Liver (tissue), 9 donors: ENCODE data around the gene ADRA1B. TPM values are rescaled to one million over a fixed set of nuclear protein-coding genes. Genes with fewer than 3 reads are reported as not detected.

Experiments
- DNase-seq: peaks from one replicate; pipeline ENCODE4 v3.0.0-alpha.2; 2017; ENCODE audit warnings: low spot score
- H3K27ac ChIP-seq, 2 donors: one replicate each; pipeline ENCODE4 v1.7.0; 2013; ENCODE audit warnings: inconsistent platforms in 2 of 2, low read length in 2 of 2, control low read depth in 1 of 2, low read depth in 1 of 2, mild to moderate bottlenecking in 1 of 2
- H3K27me3 ChIP-seq, 4 donors: one replicate each; pipeline versions ENCODE4 v1.6.1 to v1.7.0; 2013; ENCODE audit warnings: low read length in 3 of 4, inconsistent platforms in 1 of 4, mild to moderate bottlenecking in 1 of 4, moderate library complexity in 1 of 4; ENCODE audit not compliant: control insufficient read depth in 4 of 4, insufficient read depth in 4 of 4
- H3K36me3 ChIP-seq, 4 donors: one replicate each; pipeline versions ENCODE4 v1.6.1 to v1.7.0; 2013; ENCODE audit warnings: low read length in 3 of 4, mild to moderate bottlenecking in 3 of 4, low read depth in 1 of 4, moderate library complexity in 1 of 4; ENCODE audit not compliant: control insufficient read depth in 4 of 4, insufficient read depth in 3 of 4
- H3K4me1 ChIP-seq, 4 donors: one replicate each; pipeline versions ENCODE4 v1.6.1 to v1.7.0; 2013; ENCODE audit warnings: low read length in 3 of 4, mild to moderate bottlenecking in 3 of 4, moderate library complexity in 1 of 4; ENCODE audit not compliant: control insufficient read depth in 4 of 4, insufficient read depth in 4 of 4
- H3K4me3 ChIP-seq, 3 donors: one replicate each; pipeline versions ENCODE4 v1.6.1 to v1.7.0; 2013; ENCODE audit warnings: low read length in 3 of 3, control low read depth in 1 of 3, low read depth in 1 of 3, mild to moderate bottlenecking in 1 of 3
- H3K9ac ChIP-seq, 2 donors: one replicate each; pipeline ENCODE4 v1.7.0; 2013; ENCODE audit warnings: low read length in 2 of 2, mild to moderate bottlenecking in 2 of 2, moderate library complexity in 2 of 2, control low read depth in 1 of 2, low read depth in 1 of 2
- H3K9me3 ChIP-seq, 4 donors: one replicate each; pipeline versions ENCODE4 v1.6.1 to v1.7.0; 2013; ENCODE audit warnings: low read length in 3 of 4; ENCODE audit not compliant: control insufficient read depth in 4 of 4
- EGR1 ChIP-seq, 2 donors: IDR thresholded peaks; 2 replicates each; pipeline ENCODE4 v1.6.1; 2016 to 2018; ENCODE audit warnings: antibody characterized with exemption in 2 of 2, low read depth in 2 of 2
- FOXA1 ChIP-seq: IDR thresholded peaks from 2 replicates; pipeline ENCODE4 v1.6.1; 2016; ENCODE audit warnings: antibody characterized with exemption
- FOXA2 ChIP-seq: IDR thresholded peaks from 2 replicates; pipeline ENCODE4 v1.6.1; 2016; ENCODE audit warnings: antibody characterized with exemption
- GABPA ChIP-seq, 2 donors: IDR thresholded peaks in 1 of 2; conservative IDR thresholded peaks in 1 of 2; 2 replicates each; pipeline ENCODE4 v1.6.1; 2016; ENCODE audit warnings: antibody characterized with exemption in 2 of 2, mild to moderate bottlenecking in 1 of 2, moderate library complexity in 1 of 2
- HNF4A ChIP-seq, 2 donors: conservative IDR thresholded peaks; 2 replicates each; pipeline ENCODE4 v1.6.1; 2016; ENCODE audit warnings: antibody characterized with exemption in 2 of 2, mild to moderate bottlenecking in 2 of 2
- HNF4G ChIP-seq: IDR thresholded peaks from 2 replicates; pipeline ENCODE4 v1.6.1; 2016; ENCODE audit warnings: antibody characterized with exemption
- JUND ChIP-seq, 2 donors: IDR thresholded peaks; 2 replicates each; pipeline ENCODE4 v1.6.1; 2016; ENCODE audit warnings: antibody characterized with exemption in 2 of 2
- NR2F2 ChIP-seq: IDR thresholded peaks from 2 replicates; pipeline ENCODE4 v1.6.1; 2016; ENCODE audit warnings: antibody characterized with exemption
- RAD21 ChIP-seq, 2 donors: IDR thresholded peaks; 2 replicates each; pipeline ENCODE4 v1.6.1; 2016; ENCODE audit warnings: antibody characterized with exemption in 2 of 2, mild to moderate bottlenecking in 2 of 2
- RXRA ChIP-seq, 2 donors: IDR thresholded peaks; 2 replicates each; pipeline ENCODE4 v1.6.1; 2017 to 2018; ENCODE audit warnings: antibody characterized with exemption in 2 of 2, mild to moderate bottlenecking in 1 of 2
- SP1 ChIP-seq: IDR thresholded peaks from 2 replicates; pipeline ENCODE4 v1.6.1; 2018; ENCODE audit warnings: antibody characterized with exemption, mild to moderate bottlenecking
- TAF1 ChIP-seq: conservative IDR thresholded peaks from 2 replicates; pipeline ENCODE4 v1.6.1; 2016; ENCODE audit warnings: antibody characterized with exemption, mild to moderate bottlenecking
- YY1 ChIP-seq: IDR thresholded peaks from 2 replicates; pipeline ENCODE4 v1.6.1; 2016; ENCODE audit warnings: antibody characterized with exemption, mild to moderate bottlenecking
- WGBS: extraction: QIAGEN DNeasy Blood & Tissue Kit; methylation state at CpG from one replicate; pipeline ENCODE4 v1.1.7; 2013; 5-methylcytosine and 5-hydroxymethylcytosine counted together
- polyA plus RNA-seq, 2 donors: library from polyadenylated mRNA; stranded (reverse) in 1 of 2; unstranded in 1 of 2; fragments of 200-250 nt in 1 of 2; fragments of >200 nt in 1 of 2; fragmentation: Nextera tagmentation in 1 of 2; extraction: Ambion mirVana in 1 of 2; gene quantifications; one replicate each; pipeline versions ENCODE4 v1.2.1 to v1.2.3, GENCODE V29; 2013 to 2015
- total RNA-seq, 2 donors: library from RNA; depleted of rRNA; stranded (reverse); fragments of >200 nt; gene quantifications; one replicate each; pipeline ENCODE4 v1.2.3, GENCODE V29; 2014
- TF ChIP-seq, protein P1 (sequence below): fragments of 150-350 bp; IDR thresholded peaks from 2 replicates; pipeline ENCODE4 v1.5.1; 2017; ENCODE audit warnings: improper control_type of control experiment, low read depth, low read length; ENCODE audit not compliant: missing input control
- TF ChIP-seq, protein P2 (sequence below): IDR thresholded peaks from 2 replicates; pipeline ENCODE4 v1.6.1; 2016; ENCODE audit warnings: antibody characterized with exemption
- TF ChIP-seq, protein P3 (sequence below): IDR thresholded peaks from 2 replicates; pipeline ENCODE4 v1.6.1; 2016; ENCODE audit warnings: antibody characterized with exemption
- TF ChIP-seq, protein P4 (sequence below): IDR thresholded peaks from 2 replicates; pipeline ENCODE4 v1.6.1; 2016; ENCODE audit warnings: antibody characterized with exemption, mild to moderate bottlenecking
- TF ChIP-seq, protein P5 (sequence below): IDR thresholded peaks from 2 replicates; pipeline ENCODE4 v1.6.1; 2016; ENCODE audit warnings: antibody characterized with exemption
- donor health status: healthy.
- donor health status: healthy.
- donor health status: healthy.
- donor health status: healthy.
- donor health status: healthy.

ADRA1B gene
- total and polyA plus RNA-seq, 4 donors: 0.70 to 13.1 (median 8.2) TPM

DNA sequence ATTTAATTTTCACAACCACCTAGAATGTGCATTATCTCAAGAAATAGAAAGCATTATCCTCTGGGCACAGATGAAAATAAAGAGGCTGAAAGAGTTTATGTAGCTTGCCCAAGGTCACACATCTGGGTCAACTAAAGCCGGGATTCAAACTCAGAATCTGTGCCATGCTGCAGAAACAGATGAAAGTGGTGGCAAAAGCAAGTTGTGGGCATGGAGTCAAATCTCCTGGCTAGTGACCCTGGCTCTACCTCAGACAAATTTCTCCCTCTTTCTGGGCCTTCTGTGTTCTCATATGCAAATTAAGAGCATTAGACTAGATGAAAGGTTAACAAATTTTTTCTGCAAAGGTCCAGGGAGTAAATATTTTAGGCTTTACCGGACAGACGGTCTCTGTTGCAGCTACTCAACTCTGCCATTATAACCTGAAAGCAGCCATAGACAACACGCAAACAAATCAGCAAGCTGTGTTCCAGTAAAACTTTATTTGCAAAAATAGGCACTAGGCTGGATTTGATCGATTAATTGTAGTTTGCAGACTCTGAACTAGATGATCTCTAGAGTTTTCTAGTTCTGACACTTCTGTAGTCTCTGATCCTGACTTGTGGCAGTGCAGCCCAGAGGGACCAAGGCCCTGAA lies 6.0 kb upstream of the ADRA1B start (continued):
- TF ChIP-seq, protein P1, sequence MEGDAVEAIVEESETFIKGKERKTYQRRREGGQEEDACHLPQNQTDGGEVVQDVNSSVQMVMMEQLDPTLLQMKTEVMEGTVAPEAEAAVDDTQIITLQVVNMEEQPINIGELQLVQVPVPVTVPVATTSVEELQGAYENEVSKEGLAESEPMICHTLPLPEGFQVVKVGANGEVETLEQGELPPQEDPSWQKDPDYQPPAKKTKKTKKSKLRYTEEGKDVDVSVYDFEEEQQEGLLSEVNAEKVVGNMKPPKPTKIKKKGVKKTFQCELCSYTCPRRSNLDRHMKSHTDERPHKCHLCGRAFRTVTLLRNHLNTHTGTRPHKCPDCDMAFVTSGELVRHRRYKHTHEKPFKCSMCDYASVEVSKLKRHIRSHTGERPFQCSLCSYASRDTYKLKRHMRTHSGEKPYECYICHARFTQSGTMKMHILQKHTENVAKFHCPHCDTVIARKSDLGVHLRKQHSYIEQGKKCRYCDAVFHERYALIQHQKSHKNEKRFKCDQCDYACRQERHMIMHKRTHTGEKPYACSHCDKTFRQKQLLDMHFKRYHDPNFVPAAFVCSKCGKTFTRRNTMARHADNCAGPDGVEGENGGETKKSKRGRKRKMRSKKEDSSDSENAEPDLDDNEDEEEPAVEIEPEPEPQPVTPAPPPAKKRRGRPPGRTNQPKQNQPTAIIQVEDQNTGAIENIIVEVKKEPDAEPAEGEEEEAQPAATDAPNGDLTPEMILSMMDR: no peak
- TF ChIP-seq, protein P2, sequence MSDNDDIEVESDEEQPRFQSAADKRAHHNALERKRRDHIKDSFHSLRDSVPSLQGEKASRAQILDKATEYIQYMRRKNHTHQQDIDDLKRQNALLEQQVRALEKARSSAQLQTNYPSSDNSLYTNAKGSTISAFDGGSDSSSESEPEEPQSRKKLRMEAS: no peak

DNA sequence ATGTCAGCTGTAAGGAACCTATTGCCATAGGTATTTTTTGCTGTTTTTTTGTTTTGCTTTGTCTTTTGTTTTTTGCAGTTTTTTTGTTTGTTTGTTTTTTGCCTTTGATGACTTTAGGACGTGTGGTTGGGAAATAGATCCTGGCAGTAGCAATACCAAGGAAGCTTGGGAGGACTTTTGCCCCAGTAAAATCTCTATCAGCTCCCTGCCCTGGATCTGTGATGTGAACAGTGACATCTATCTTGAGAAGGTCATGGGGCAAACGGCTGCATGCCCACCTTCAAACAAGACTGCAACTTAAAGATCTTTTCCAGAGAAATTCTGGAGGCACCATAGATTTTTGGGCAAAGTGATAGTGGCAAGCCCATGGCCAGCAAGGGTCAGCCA lies 5.4 kb upstream of the ADRA1B start:
- no peak for DNase-seq
- H3K4me3 ChIP-seq: no peak overlapping the region
- peak; percentile 27 to 33 for TF ChIP-seq HNF4A (conservative IDR thresholded peaks at IDR 0.05)
- TF ChIP-seq, protein P3, sequence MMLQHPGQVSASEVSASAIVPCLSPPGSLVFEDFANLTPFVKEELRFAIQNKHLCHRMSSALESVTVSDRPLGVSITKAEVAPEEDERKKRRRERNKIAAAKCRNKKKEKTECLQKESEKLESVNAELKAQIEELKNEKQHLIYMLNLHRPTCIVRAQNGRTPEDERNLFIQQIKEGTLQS: no peak
- peak overlapping the region in 1 of 2 donors; percentile 57 for H3K9ac ChIP-seq
- H3K27me3 ChIP-seq: no peaks in the 10 kb centered on the region
- H3K9me3 ChIP-seq: no peaks in the 10 kb centered on the region
- H3K27ac ChIP-seq: peak overlapping the region; percentile 89 to 94
- H3K36me3 ChIP-seq: no peaks in the 10 kb centered on the region
- H3K4me1 ChIP-seq: peaks cover 9 to 65% (median 56%) of the 10 kb centered on the region in 4 donors
- WGBS: 17% methylated on average over 2 of the region's 2 CpGs

DNA sequence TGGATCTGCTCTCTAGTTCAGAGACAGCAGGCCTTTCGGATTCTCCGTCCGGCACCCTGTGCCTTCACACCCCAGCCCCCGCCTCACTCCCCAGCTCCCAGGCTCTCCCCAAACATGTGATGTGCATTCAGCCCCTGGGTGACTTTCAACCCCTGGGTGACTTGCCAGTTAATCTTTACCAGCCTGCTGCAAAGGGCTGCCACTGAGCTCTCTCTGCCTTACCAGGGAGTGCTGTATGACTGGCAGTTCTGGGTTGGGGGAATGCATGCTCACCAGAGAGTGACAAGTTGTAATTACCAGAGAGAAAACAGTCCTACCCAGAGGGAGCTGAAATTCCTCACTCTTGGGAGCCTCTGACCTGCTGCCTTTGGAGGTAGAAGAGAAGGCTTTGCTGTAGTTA lies 4.9 kb upstream of the ADRA1B start:
- TF ChIP-seq FOXA2 (no peak), SP1 (peak; percentile 83), TAF1 (no peak), GABPA (IDR thresholded peaks at IDR 0.05 in 1 of 2, conservative IDR thresholded peaks at IDR 0.05 in 1 of 2) (no peak), HNF4A (conservative IDR thresholded peaks at IDR 0.05) (peak; percentile 45 to 55), EGR1 (IDR thresholded peaks at IDR 0.05; ENCODE audit: low read depth in 2 of 2) (no peak), FOXA1 (no peak), NR2F2 (no peak), YY1 (no peak), RXRA (IDR thresholded peaks at IDR 0.05) (peak; percentile 89 to 96), JUND (IDR thresholded peaks at IDR 0.05) (peak in 1 of 2 donors; percentile 45), RAD21 (IDR thresholded peaks at IDR 0.05) (peak in 1 of 2 donors; percentile 56), HNF4G (peak; percentile 22)
- TF ChIP-seq, protein P1: no peak
- TF ChIP-seq, protein P2: no peak
- TF ChIP-seq, protein P4, sequence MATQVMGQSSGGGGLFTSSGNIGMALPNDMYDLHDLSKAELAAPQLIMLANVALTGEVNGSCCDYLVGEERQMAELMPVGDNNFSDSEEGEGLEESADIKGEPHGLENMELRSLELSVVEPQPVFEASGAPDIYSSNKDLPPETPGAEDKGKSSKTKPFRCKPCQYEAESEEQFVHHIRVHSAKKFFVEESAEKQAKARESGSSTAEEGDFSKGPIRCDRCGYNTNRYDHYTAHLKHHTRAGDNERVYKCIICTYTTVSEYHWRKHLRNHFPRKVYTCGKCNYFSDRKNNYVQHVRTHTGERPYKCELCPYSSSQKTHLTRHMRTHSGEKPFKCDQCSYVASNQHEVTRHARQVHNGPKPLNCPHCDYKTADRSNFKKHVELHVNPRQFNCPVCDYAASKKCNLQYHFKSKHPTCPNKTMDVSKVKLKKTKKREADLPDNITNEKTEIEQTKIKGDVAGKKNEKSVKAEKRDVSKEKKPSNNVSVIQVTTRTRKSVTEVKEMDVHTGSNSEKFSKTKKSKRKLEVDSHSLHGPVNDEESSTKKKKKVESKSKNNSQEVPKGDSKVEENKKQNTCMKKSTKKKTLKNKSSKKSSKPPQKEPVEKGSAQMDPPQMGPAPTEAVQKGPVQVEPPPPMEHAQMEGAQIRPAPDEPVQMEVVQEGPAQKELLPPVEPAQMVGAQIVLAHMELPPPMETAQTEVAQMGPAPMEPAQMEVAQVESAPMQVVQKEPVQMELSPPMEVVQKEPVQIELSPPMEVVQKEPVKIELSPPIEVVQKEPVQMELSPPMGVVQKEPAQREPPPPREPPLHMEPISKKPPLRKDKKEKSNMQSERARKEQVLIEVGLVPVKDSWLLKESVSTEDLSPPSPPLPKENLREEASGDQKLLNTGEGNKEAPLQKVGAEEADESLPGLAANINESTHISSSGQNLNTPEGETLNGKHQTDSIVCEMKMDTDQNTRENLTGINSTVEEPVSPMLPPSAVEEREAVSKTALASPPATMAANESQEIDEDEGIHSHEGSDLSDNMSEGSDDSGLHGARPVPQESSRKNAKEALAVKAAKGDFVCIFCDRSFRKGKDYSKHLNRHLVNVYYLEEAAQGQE: peak; percentile 54
- TF ChIP-seq, protein P3: no peak
- TF ChIP-seq, protein P5, sequence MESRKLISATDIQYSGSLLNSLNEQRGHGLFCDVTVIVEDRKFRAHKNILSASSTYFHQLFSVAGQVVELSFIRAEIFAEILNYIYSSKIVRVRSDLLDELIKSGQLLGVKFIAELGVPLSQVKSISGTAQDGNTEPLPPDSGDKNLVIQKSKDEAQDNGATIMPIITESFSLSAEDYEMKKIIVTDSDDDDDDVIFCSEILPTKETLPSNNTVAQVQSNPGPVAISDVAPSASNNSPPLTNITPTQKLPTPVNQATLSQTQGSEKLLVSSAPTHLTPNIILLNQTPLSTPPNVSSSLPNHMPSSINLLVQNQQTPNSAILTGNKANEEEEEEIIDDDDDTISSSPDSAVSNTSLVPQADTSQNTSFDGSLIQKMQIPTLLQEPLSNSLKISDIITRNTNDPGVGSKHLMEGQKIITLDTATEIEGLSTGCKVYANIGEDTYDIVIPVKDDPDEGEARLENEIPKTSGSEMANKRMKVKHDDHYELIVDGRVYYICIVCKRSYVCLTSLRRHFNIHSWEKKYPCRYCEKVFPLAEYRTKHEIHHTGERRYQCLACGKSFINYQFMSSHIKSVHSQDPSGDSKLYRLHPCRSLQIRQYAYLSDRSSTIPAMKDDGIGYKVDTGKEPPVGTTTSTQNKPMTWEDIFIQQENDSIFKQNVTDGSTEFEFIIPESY: no peak
- Histone ChIP-seq H3K4me3 (no peak overlapping the region), H3K27me3 (no peaks in the 10 kb centered on the region), H3K36me3 (no peaks in the 10 kb centered on the region), H3K27ac (peak overlapping the region; percentile 89 to 94), H3K4me1 (peaks cover 9 to 67% (median 56%) of the 10 kb centered on the region in 4 donors), H3K9me3 (no peaks in the 10 kb centered on the region), H3K9ac (peak overlapping the region in 1 of 2 donors; percentile 65)
- peak; percentile 36 for DNase-seq
- 59% methylated on average over 4 of the region's 4 CpGs for WGBS
